ENCODE measurements around the gene RIN3.

Gene RIN3

GRCh38 chr14:92539875-92540274 lies 26.3 kb downstream of the RIN3 start:
- Mint-ChIP-seq H3K4me1 (peaks cover 7% of the 10 kb centered on the region), H3K36me3 (ENCODE audit: low read depth) (no peaks in the 10 kb centered on the region), H3K4me3 (no peak overlapping the region), H3K9me3 (no peaks in the 10 kb centered on the region), H3K27me3 (ENCODE audit: low read depth, poor library complexity) (peaks cover 4% of the 10 kb centered on the region), H3K27ac (no peak overlapping the region)
- no peak for DNase-seq
- TF ChIP-seq CTCF (IDR thresholded peaks at IDR 0.05): no peak

- H3K27me3 Mint-ChIP-seq (ENCODE audit: low read depth, poor library complexity): peaks cover 4% of the 10 kb centered on the region
- no peaks in the 10 kb centered on the region for H3K36me3 Mint-ChIP-seq (ENCODE audit: low read depth)
- no peak overlapping the region for H3K27ac Mint-ChIP-seq
- DNase-seq: no peak
- H3K4me1 Mint-ChIP-seq: no peaks in the 10 kb centered on the region
- H3K9me3 Mint-ChIP-seq: no peaks in the 10 kb centered on the region
- TF ChIP-seq CTCF (IDR thresholded peaks at IDR 0.05): no peak
- no peak overlapping the region for H3K4me3 Mint-ChIP-seq
These were observed 27.0 kb downstream of the RIN3 start for GRCh38 chr14:92540472-92541048.

GRCh38 chr14:92542766-92543554 lies 29.4 kb downstream of the RIN3 start:
- Mint-ChIP-seq H3K4me3 (no peak overlapping the region), H3K27me3 (ENCODE audit: low read depth, poor library complexity) (peaks cover 4% of the 10 kb centered on the region), H3K9me3 (no peaks in the 10 kb centered on the region), H3K4me1 (no peaks in the 10 kb centered on the region), H3K27ac (no peak overlapping the region), H3K36me3 (ENCODE audit: low read depth) (no peaks in the 10 kb centered on the region)
- DNase-seq: no peak
- no peak for TF ChIP-seq CTCF (IDR thresholded peaks at IDR 0.05)

GRCh38 chr14:92544051-92544720 lies 30.6 kb downstream of the RIN3 start:
- peaks cover 4% of the 10 kb centered on the region for H3K27me3 Mint-ChIP-seq (ENCODE audit: low read depth, poor library complexity)
- H3K36me3 Mint-ChIP-seq (ENCODE audit: low read depth): no peaks in the 10 kb centered on the region
- H3K4me3 Mint-ChIP-seq: no peak overlapping the region
- H3K4me1 Mint-ChIP-seq: no peaks in the 10 kb centered on the region
- no peak for TF ChIP-seq CTCF (IDR thresholded peaks at IDR 0.05)
- no peak for DNase-seq
- H3K27ac Mint-ChIP-seq: no peak overlapping the region
- no peaks in the 10 kb centered on the region for H3K9me3 Mint-ChIP-seq

- peaks cover 4% of the 10 kb centered on the region for H3K27me3 Mint-ChIP-seq (ENCODE audit: low read depth, poor library complexity)
- H3K4me1 Mint-ChIP-seq: no peaks in the 10 kb centered on the region
- no peaks in the 10 kb centered on the region for H3K36me3 Mint-ChIP-seq (ENCODE audit: low read depth)
- H3K27ac Mint-ChIP-seq: no peak overlapping the region
- TF ChIP-seq CTCF (IDR thresholded peaks at IDR 0.05): no peak
- H3K9me3 Mint-ChIP-seq: no peaks in the 10 kb centered on the region
- no peak overlapping the region for H3K4me3 Mint-ChIP-seq
- no peak for DNase-seq
These were observed 32.9 kb downstream of the RIN3 start for GRCh38 chr14:92546347-92547053.
